Right ventricle myocardium inferior (tissue), 1 donor: ENCODE data around the gene RFX5. TPM values are rescaled to one million over a fixed set of nuclear protein-coding genes. Genes with fewer than 3 reads are reported as not detected.

Source experiments
- ATAC-seq: fragments of 200-7000 bp; cut with Tn5 transposase; one replicate; pipeline ENCODE4 v1.9.1; 2020; ENCODE audit warnings: mild to moderate bottlenecking, moderate library complexity
- DNase-seq: peaks from one replicate; pipeline ENCODE4 v3.0.0; 2021; ENCODE audit errors: missing footprints
- intact Hi-C: fragments of 100-400 bp; cut with DNase I; formaldehyde crosslinking; loops from one replicate; pipeline ENCODE4 v1.11.0; 2022
- total RNA-seq: library from RNA; stranded (reverse); fragmentation: NEBNext Ultra II Directional; extraction: Animal tissue kit (Norgen Biotek cat#: 25700); gene quantifications from one replicate; pipeline ENCODE4 v1.2.1, GENCODE V29; 2021
- donor health status: DM: no; HTN: yes; CAD: no; lungs with severe emphysema.

RFX5 gene
- total RNA-seq, 1 donor from 2014 or later = 16.5 TPM

- ATAC-seq = peak; percentile 98
- intact Hi-C loops = loop anchor here (2.0 to 5.0 kb wide), 2 partner anchors 45 to 130 kb away; partner anchors contain the start of genes PIP5K1A and ZNF687
- peak; percentile 88 for DNase-seq
Measured at GRCh38 chr1:151327223-151327902, 19.7 kb downstream of the RFX5 start, which contains the start of gene PI4KB. PI4KB (minus strand) TSS chr1:151327416; CDS start chr1:151316481, 10,935 bp downstream.

GRCh38 chr1:151326619-151327222 is 20.3 kb downstream of the RFX5 start:
- ATAC-seq (peak; percentile 69), DNase-seq (peak; percentile 75)
- intact Hi-C loops = loop anchor here (2.0 to 5.0 kb wide), 2 partner anchors 44 to 129 kb away; partner anchors contain the start of genes PIP5K1A and ZNF687

GRCh38 chr1:151325646-151326429 is 21.2 kb downstream of the RFX5 start:
- intact Hi-C loops = loop anchor here (2.0 to 5.0 kb wide), 2 partner anchors 43 to 129 kb away; partner anchors contain the start of genes PIP5K1A and ZNF687
- no peak for ATAC-seq
- DNase-seq = no peak

GRCh38 chr1:151325231-151325630 is 21.8 kb downstream of the RFX5 start:
- no peak for DNase-seq
- ATAC-seq = no peak
- intact Hi-C loops = loop anchor here (5.0 kb wide), 1 partner anchor 128 kb away; the partner anchor contains the start of gene PIP5K1A

GRCh38 chr1:151324390-151324930 is 22.6 kb downstream of the RFX5 start:
- intact Hi-C loops = no loop called here
- ATAC-seq = no peak
- DNase-seq = no peak

- ATAC-seq (no peak), DNase-seq (no peak)
- intact Hi-C loops = no loop called here
Measured at GRCh38 chr1:151318975-151319374, 28.1 kb downstream of the RFX5 start.

- no peak for DNase-seq
- intact Hi-C loops = no loop called here
- ATAC-seq = no peak
Measured at GRCh38 chr1:151315565-151316235, 31.4 kb downstream of the RFX5 start.

- DNase-seq = peak; percentile 85
- intact Hi-C loops = no loop called here
- peak; percentile 80 for ATAC-seq
Measured at GRCh38 chr1:151314137-151314875, 32.7 kb downstream of the RFX5 start.

- ATAC-seq (peak; percentile 72), DNase-seq (no peak)
- intact Hi-C loops = no loop called here
Measured at GRCh38 chr1:151313501-151313900, 33.6 kb downstream of the RFX5 start.

GRCh38 chr1:151312826-151313225 is 34.2 kb downstream of the RFX5 start:
- intact Hi-C loops = no loop called here

GRCh38 chr1:151312411-151312810 is 34.6 kb downstream of the RFX5 start:
- DNase-seq (no peak), ATAC-seq (no peak)
- intact Hi-C loops = no loop called here

More at GRCh38 chr1:151312826-151313225, 34.2 kb downstream of the RFX5 start:
- ATAC-seq (no peak), DNase-seq (no peak)

GRCh38 chr1:151311589-151312331 is 35.3 kb downstream of the RFX5 start:
- intact Hi-C loops = loop anchor here (2.0 kb wide), 1 partner anchor 29 kb away; the partner anchor contains the start of gene ZNF687
- ATAC-seq = peak; percentile 87
- no peak for DNase-seq

- intact Hi-C loops = loop anchor here (2.0 kb wide), 1 partner anchor 28 kb away; the partner anchor contains the start of gene ZNF687
Measured at GRCh38 chr1:151311011-151311410, 36.0 kb downstream of the RFX5 start.

GRCh38 chr1:151309811-151310323 is 37.2 kb downstream of the RFX5 start:
- ATAC-seq = peak; percentile 33
- DNase-seq = no peak
- intact Hi-C loops = loop anchor here (2.0 kb wide), 1 partner anchor 27 kb away; the partner anchor contains the start of gene ZNF687

More at GRCh38 chr1:151311011-151311410, 36.0 kb downstream of the RFX5 start:
- DNase-seq (no peak), ATAC-seq (no peak)

GRCh38 chr1:151294742-151295462 is 52.1 kb downstream of the RFX5 start:
- no peak for ATAC-seq
- DNase-seq = no peak
- intact Hi-C loops = no loop called here

- DNase-seq (no peak), ATAC-seq (no peak)
- intact Hi-C loops = no loop called here
Measured at GRCh38 chr1:151293093-151293492, 54.0 kb downstream of the RFX5 start.
